GM18505 (cell line): ENCODE data around the gene OR1E1.
"Not testable (repeated sequence)": the region's sequence is repeated elsewhere in the genome, so short reads cannot be mapped to it uniquely, and the experiment has no call there.

ENCODE experiments used
- ATAC-seq: cut with Tn5 transposase; IDR thresholded peaks from one replicate; pipeline ENCODE4 v1.9.1; 2021; ENCODE audit not compliant: unreplicated experiment
- POLR2A ChIP-seq: IDR thresholded peaks from 4 replicates; pipeline ENCODE4 v1.6.1; 2011; ENCODE audit warnings: borderline replicate concordance; ENCODE audit not compliant: insufficient read depth, insufficient read length; ENCODE audit errors: extremely low read depth

Gene OR1E1

GRCh38 chr17:3385869-3386816, 12.1 kb downstream of the OR1E1 start, which contains the start of gene OR3A2:
Gene OR3A2, minus strand, starts transcription at chr17:3386308.
- no peak for ATAC-seq
- TF ChIP-seq POLR2A, result no peak

GRCh38 chr17:3381957-3382356, 16.3 kb downstream of the OR1E1 start:
- no peak for TF ChIP-seq POLR2A
- ATAC-seq, result no peak

- ATAC-seq, result no peak
- TF ChIP-seq POLR2A, result no peak
These were observed 19.9 kb downstream of the OR1E1 start for GRCh38 chr17:3378321-3378720.

GRCh38 chr17:3371167-3371566, 27.0 kb downstream of the OR1E1 start:
- ATAC-seq, result not testable (repeated sequence)
